ENCODE measurements around the gene NDUFA12. TPM values are rescaled to one million over a fixed set of nuclear protein-coding genes. Genes with fewer than 3 reads are reported as not detected.

NDUFA12 gene
- total RNA-seq, 1 donor from 2014 or later, result 96.5 TPM

- no peaks in the 10 kb centered on the region for H3K36me3 Mint-ChIP-seq (ENCODE audit: low read depth, unreplicated experiment)
- no peak for DNase-seq (ENCODE audit: low spot score)
- TF ChIP-seq, protein P1, sequence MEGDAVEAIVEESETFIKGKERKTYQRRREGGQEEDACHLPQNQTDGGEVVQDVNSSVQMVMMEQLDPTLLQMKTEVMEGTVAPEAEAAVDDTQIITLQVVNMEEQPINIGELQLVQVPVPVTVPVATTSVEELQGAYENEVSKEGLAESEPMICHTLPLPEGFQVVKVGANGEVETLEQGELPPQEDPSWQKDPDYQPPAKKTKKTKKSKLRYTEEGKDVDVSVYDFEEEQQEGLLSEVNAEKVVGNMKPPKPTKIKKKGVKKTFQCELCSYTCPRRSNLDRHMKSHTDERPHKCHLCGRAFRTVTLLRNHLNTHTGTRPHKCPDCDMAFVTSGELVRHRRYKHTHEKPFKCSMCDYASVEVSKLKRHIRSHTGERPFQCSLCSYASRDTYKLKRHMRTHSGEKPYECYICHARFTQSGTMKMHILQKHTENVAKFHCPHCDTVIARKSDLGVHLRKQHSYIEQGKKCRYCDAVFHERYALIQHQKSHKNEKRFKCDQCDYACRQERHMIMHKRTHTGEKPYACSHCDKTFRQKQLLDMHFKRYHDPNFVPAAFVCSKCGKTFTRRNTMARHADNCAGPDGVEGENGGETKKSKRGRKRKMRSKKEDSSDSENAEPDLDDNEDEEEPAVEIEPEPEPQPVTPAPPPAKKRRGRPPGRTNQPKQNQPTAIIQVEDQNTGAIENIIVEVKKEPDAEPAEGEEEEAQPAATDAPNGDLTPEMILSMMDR (IDR thresholded peaks at IDR 0.05; ENCODE audit: unreplicated experiment), result no peak
- H3K4me3 Mint-ChIP-seq (ENCODE audit: unreplicated experiment), result no peak overlapping the region
- peaks cover 15% of the 10 kb centered on the region for H3K4me1 Mint-ChIP-seq (ENCODE audit: unreplicated experiment)
- H3K27ac Mint-ChIP-seq (ENCODE audit: unreplicated experiment), result no peak overlapping the region
- no peaks in the 10 kb centered on the region for H3K9me3 Mint-ChIP-seq (ENCODE audit: unreplicated experiment)
- H3K27me3 Mint-ChIP-seq (ENCODE audit: unreplicated experiment), result peaks cover 5% of the 10 kb centered on the region
Measured at GRCh38 chr12:94970560-94970959, 32.9 kb downstream of the NDUFA12 start.

DNA sequence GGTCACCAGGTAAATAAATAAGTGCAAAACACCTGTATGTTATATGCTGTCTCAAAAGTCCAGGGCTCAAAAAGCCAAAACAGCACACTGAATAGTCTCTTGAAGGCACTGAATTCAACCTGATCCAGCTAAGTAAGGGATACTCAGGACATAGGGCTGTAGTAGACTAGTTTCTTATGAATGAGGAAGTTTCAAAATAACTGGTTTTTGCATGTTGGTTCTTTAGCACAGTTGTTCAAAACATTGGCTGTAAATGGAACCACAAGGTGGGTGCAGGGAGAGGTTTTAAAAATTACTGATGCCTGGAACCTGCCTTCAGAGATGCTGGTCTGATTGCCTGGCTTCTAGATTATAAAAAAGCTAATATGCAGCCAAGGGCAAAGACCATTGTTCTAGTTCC, 34.1 kb downstream of the NDUFA12 start:
- DNase-seq (ENCODE audit: low spot score), result no peak
- H3K27me3 Mint-ChIP-seq (ENCODE audit: unreplicated experiment), result peaks cover 5% of the 10 kb centered on the region
- peaks cover 15% of the 10 kb centered on the region for H3K4me1 Mint-ChIP-seq (ENCODE audit: unreplicated experiment)
- H3K9me3 Mint-ChIP-seq (ENCODE audit: unreplicated experiment), result no peaks in the 10 kb centered on the region
- no peak overlapping the region for H3K4me3 Mint-ChIP-seq (ENCODE audit: unreplicated experiment)
- TF ChIP-seq, protein P1 (IDR thresholded peaks at IDR 0.05; ENCODE audit: unreplicated experiment), result no peak
- H3K27ac Mint-ChIP-seq (ENCODE audit: unreplicated experiment), result no peak overlapping the region
- H3K36me3 Mint-ChIP-seq (ENCODE audit: low read depth, unreplicated experiment), result no peaks in the 10 kb centered on the region

- no peak for DNase-seq (ENCODE audit: low spot score)
- Mint-ChIP-seq H3K4me1 (ENCODE audit: unreplicated experiment) (peaks cover 7% of the 10 kb centered on the region), H3K9me3 (ENCODE audit: unreplicated experiment) (no peaks in the 10 kb centered on the region), H3K27me3 (ENCODE audit: unreplicated experiment) (peaks cover 5% of the 10 kb centered on the region), H3K27ac (ENCODE audit: unreplicated experiment) (no peak overlapping the region), H3K4me3 (ENCODE audit: unreplicated experiment) (no peak overlapping the region), H3K36me3 (ENCODE audit: low read depth, unreplicated experiment) (no peaks in the 10 kb centered on the region)
- TF ChIP-seq, protein P1 (IDR thresholded peaks at IDR 0.05; ENCODE audit: unreplicated experiment), result no peak
Measured at GRCh38 chr12:94965982-94966630, 37.4 kb downstream of the NDUFA12 start.

DNA sequence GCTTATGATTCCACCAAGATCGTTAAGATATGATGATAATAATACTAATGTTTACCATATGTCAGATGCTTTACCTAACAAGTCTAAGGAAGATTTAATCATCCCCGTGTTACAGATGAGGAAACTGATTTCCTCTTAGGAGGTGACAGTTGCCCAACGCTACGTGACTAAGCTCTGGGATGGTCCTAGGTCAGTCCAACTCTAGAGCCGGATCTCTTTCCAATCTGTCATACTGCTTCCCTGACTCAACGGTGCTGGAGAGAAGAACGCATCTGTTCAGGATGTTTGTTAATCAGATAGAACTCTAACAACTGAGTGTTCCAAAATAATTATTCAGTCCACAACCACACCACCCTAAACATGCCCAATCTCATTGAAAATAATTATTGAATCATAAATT, 39.8 kb downstream of the NDUFA12 start:
- no peak for DNase-seq (ENCODE audit: low spot score)
- peaks cover 7% of the 10 kb centered on the region for H3K4me1 Mint-ChIP-seq (ENCODE audit: unreplicated experiment)
- H3K9me3 Mint-ChIP-seq (ENCODE audit: unreplicated experiment), result no peaks in the 10 kb centered on the region
- TF ChIP-seq, protein P1 (IDR thresholded peaks at IDR 0.05; ENCODE audit: unreplicated experiment), result no peak
- no peak overlapping the region for H3K27ac Mint-ChIP-seq (ENCODE audit: unreplicated experiment)
- H3K27me3 Mint-ChIP-seq (ENCODE audit: unreplicated experiment), result peaks cover 5% of the 10 kb centered on the region
- no peak overlapping the region for H3K4me3 Mint-ChIP-seq (ENCODE audit: unreplicated experiment)
- no peaks in the 10 kb centered on the region for H3K36me3 Mint-ChIP-seq (ENCODE audit: low read depth, unreplicated experiment)

- DNase-seq (ENCODE audit: low spot score), result no peak
- peaks cover 4% of the 10 kb centered on the region for H3K27me3 Mint-ChIP-seq (ENCODE audit: unreplicated experiment)
- no peaks in the 10 kb centered on the region for H3K9me3 Mint-ChIP-seq (ENCODE audit: unreplicated experiment)
- no peaks in the 10 kb centered on the region for H3K36me3 Mint-ChIP-seq (ENCODE audit: low read depth, unreplicated experiment)
- TF ChIP-seq, protein P1 (IDR thresholded peaks at IDR 0.05; ENCODE audit: unreplicated experiment), result no peak
- H3K27ac Mint-ChIP-seq (ENCODE audit: unreplicated experiment), result no peak overlapping the region
- H3K4me3 Mint-ChIP-seq (ENCODE audit: unreplicated experiment), result no peak overlapping the region
- peaks cover 6% of the 10 kb centered on the region for H3K4me1 Mint-ChIP-seq (ENCODE audit: unreplicated experiment)
Measured at GRCh38 chr12:94962670-94963069, 40.8 kb downstream of the NDUFA12 start.

Data from endothelial cell (in vitro differentiated cells).